ENCODE measurements around the gene SLC25A39. TPM values are rescaled to one million over a fixed set of nuclear protein-coding genes. Genes with fewer than 3 reads are reported as not detected.

SLC25A39 gene
- total RNA-seq, 4 donors from 2014 or later = 97.7 to 155 (median 129) TPM

- Histone ChIP-seq H3K27ac (no peak overlapping the region), H3K9me3 (no peaks in the 10 kb centered on the region), H3K4me1 (peaks cover 0 to 21% (median 11%) of the 10 kb centered on the region in 4 donors), H3K4me3 (no peak overlapping the region), H3K36me3 (no peaks in the 10 kb centered on the region), H3K27me3 (peaks cover 0 to 2% of the 10 kb centered on the region in 2 donors)
- DNase-seq = no peak
- TF ChIP-seq POLR2A (IDR thresholded peaks at IDR 0.05) = no peak
- TF ChIP-seq, protein P1, sequence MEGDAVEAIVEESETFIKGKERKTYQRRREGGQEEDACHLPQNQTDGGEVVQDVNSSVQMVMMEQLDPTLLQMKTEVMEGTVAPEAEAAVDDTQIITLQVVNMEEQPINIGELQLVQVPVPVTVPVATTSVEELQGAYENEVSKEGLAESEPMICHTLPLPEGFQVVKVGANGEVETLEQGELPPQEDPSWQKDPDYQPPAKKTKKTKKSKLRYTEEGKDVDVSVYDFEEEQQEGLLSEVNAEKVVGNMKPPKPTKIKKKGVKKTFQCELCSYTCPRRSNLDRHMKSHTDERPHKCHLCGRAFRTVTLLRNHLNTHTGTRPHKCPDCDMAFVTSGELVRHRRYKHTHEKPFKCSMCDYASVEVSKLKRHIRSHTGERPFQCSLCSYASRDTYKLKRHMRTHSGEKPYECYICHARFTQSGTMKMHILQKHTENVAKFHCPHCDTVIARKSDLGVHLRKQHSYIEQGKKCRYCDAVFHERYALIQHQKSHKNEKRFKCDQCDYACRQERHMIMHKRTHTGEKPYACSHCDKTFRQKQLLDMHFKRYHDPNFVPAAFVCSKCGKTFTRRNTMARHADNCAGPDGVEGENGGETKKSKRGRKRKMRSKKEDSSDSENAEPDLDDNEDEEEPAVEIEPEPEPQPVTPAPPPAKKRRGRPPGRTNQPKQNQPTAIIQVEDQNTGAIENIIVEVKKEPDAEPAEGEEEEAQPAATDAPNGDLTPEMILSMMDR (IDR thresholded peaks at IDR 0.05) = no peak
Measured at GRCh38 chr17:44309472-44309871, 15.2 kb downstream of the SLC25A39 start.

GRCh38 chr17:44308865-44309264, 15.8 kb downstream of the SLC25A39 start:
- TF ChIP-seq POLR2A (IDR thresholded peaks at IDR 0.05) = no peak
- TF ChIP-seq, protein P1 (IDR thresholded peaks at IDR 0.05) = no peak
- no peaks in the 10 kb centered on the region for H3K9me3 ChIP-seq
- DNase-seq = no peak
- H3K4me1 ChIP-seq = peaks cover 0 to 21% (median 11%) of the 10 kb centered on the region in 4 donors
- H3K27me3 ChIP-seq = no peaks in the 10 kb centered on the region
- peak overlapping the region; percentile 9 to 50 (median 36) for H3K4me3 ChIP-seq
- H3K36me3 ChIP-seq = no peaks in the 10 kb centered on the region
- no peak overlapping the region for H3K27ac ChIP-seq

- Histone ChIP-seq H3K36me3 (no peaks in the 10 kb centered on the region), H3K4me3 (peak within 1 kb of the TSS; percentile 9 to 50 (median 36)), H3K27me3 (no peaks in the 10 kb centered on the region), H3K27ac (peak within 1 kb of the TSS in 2 of 4 donors; percentile 27 to 69), H3K9me3 (no peaks in the 10 kb centered on the region), H3K4me1 (peaks cover 0 to 21% (median 11%) of the 10 kb centered on the region in 4 donors)
- TF ChIP-seq, protein P1 (IDR thresholded peaks at IDR 0.05) = no peak
- no peak for TF ChIP-seq POLR2A (IDR thresholded peaks at IDR 0.05)
- DNase-seq = peak; percentile 69 to 85 (median 85)
Measured at GRCh38 chr17:44308320-44308818, 16.3 kb downstream of the SLC25A39 start, which contains the start of gene RUNDC3A. Gene RUNDC3A (plus strand): TSS chr17:44308601. CDS start chr17:44308833, 232 bp downstream.

- Histone ChIP-seq H3K27ac (peak overlapping the region in 2 of 4 donors; percentile 27 to 69), H3K36me3 (no peaks in the 10 kb centered on the region), H3K9me3 (no peaks in the 10 kb centered on the region), H3K4me3 (peak overlapping the region in 3 of 4 donors; percentile 25 to 50 (median 47)), H3K27me3 (no peaks in the 10 kb centered on the region), H3K4me1 (peaks cover 0 to 21% (median 11%) of the 10 kb centered on the region in 4 donors)
- TF ChIP-seq, protein P1 (IDR thresholded peaks at IDR 0.05) = no peak
- no peak for TF ChIP-seq POLR2A (IDR thresholded peaks at IDR 0.05)
- DNase-seq = no peak
Measured at GRCh38 chr17:44307387-44308186, 17.0 kb downstream of the SLC25A39 start.

- H3K27ac ChIP-seq = no peak overlapping the region
- TF ChIP-seq, protein P1 (IDR thresholded peaks at IDR 0.05) = no peak
- TF ChIP-seq POLR2A (IDR thresholded peaks at IDR 0.05) = no peak
- no peaks in the 10 kb centered on the region for H3K36me3 ChIP-seq
- DNase-seq = no peak
- no peaks in the 10 kb centered on the region for H3K9me3 ChIP-seq
- no peaks in the 10 kb centered on the region for H3K27me3 ChIP-seq
- peaks cover 0 to 21% (median 11%) of the 10 kb centered on the region in 4 donors for H3K4me1 ChIP-seq
- no peak overlapping the region for H3K4me3 ChIP-seq
Measured at GRCh38 chr17:44304651-44305050, 20.0 kb downstream of the SLC25A39 start.

All from Peyer's patch (tissue), 4 donors.